ENCODE data around the gene SYNDIG1. TPM values are rescaled to one million over a fixed set of nuclear protein-coding genes. Genes with fewer than 3 reads are reported as not detected.

The SYNDIG1 gene
- total RNA-seq, 1 donor from 2014 or later: not detected

DNA sequence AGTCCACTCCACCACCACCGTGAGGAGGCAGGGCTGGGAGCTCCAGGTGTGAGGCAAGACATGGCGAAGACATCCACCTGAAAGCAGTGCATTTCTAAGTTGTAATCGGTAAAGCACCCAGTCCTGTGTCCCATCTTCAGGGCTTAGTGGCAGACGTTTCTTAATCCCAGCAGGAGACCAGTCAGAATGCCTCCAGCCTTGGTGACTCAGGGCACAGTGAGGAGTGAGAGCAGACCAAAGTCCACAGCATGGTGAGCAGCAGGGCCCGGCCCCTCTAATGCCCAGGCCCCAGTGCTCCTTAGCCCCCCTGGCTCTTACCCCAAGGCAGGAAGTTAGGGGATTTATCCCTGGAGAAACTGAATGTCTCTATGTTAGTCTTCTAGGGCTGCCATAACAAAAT is 183.9 kb downstream of the SYNDIG1 start:
- intact Hi-C loops (cut with micrococcal nuclease): no loop called here

DNA sequence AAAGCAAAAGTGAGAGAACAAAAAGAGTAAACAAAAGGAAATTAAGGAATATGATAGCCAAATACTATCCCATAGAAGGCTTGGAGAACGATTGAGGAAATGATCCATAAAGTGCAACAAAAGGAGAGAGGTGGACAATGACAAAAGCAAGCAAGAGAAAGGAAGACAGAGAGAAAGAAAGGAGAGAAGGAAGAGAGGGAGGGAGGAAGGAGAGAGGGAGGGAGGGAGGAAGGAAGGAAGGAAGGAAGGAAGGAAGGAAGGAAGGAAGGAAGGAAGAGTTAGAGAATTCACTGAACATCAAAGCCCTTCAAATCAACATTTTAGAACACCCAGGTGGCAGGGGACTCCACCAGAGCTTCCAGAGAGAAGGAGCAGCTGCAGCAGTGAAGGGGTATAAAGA is 185.0 kb downstream of the SYNDIG1 start:
- intact Hi-C loops (cut with micrococcal nuclease): no loop called here

DNA sequence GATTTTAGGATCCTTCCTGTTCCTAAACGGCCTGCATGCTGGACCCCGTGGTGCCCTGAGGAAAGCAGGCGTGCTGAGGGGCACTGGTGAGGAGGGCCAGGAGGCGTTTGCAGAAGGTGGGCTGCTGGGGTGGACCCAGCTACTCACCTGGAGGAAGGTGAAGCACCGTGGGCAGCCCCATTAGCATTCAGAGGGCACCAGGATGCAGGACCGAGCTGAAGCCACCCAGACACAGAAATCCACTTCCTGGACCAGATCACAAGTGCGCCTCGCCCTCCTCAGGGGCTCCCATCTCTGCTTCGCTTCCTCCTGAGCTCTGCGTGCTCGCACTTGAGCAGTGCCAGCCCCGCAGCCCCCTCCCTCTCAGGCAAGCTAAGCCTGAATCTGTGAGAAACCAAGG is 187.0 kb downstream of the SYNDIG1 start:
- intact Hi-C loops (cut with micrococcal nuclease): no loop called here

GRCh38 chr20:24657196-24657595 is 187.8 kb downstream of the SYNDIG1 start:
- intact Hi-C loops (cut with micrococcal nuclease): no loop called here

DNA sequence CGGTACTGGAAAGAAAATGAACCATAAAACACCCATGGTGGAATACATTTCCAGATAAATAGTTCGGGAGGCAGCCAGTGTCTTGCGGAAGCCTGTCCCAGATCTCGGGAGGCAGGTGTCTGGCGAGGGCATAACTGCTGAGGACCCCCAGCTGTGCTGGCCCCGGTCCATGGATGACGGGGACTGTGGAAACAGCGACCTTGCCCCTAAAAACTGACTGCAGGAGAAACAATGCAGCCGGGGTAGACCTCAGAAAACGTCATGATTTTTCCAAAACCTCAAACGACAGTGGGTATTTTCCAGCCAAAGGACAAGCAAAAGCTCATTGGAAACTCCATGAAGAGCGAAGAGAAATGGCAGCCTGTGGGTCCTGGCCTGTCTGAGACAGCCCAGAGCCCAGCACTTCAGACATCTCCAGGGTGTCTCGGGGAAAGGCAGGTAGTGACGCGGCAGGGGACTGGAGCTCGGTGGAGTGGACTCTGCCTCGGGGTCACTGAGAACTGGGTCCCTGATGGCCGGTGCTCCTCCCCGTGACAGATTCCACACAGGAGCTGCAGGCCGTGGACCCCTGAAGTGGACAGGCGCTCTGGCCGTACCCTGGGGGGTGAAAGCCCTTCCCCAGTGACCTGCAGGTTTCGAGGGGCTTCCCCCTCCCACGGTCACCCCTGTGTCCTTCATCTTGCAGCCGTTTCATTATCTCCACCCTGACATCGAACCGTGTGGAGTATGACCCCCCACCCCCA is 188.6 kb downstream of the SYNDIG1 start:
- intact Hi-C loops (cut with micrococcal nuclease): no loop called here

DNA sequence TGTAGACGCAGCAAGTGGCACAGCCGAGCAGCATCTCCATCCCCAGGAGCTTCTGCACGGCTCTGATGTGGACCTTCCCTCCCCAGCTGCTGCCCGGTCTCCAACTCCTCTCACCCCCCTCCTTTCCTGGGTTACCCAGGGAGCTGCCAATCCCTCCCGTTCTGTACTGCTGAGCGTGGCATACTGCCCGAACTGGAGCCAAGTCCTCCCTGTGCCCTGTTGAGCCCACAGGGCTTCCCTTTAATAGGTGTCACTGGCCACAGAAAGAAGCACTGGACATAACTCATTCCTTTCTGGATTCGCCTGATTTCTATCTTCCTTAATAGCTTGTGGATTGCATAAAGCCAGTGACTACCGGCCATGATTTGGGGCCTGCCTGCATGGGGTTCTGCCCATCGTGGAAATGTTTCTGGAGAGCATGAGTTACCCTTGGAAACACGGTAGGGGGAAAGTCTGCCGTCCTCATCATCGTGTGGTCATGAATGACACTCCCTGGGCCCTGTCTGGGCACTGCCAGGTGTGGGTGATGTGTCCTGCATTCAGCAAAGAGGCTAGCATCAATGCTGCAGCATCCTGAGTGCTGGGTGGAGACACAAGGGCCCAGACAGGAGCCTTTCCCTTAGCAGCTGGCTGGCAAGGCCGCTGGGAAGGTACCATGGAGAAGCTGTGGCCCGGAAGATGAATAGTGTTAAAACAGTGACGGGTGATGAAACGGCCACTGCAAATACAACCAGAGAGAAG is 189.7 kb downstream of the SYNDIG1 start:
- intact Hi-C loops (cut with micrococcal nuclease): no loop called here

- intact Hi-C loops (cut with micrococcal nuclease): no loop called here
Observed at GRCh38 chr20:24659835-24660234, 190.4 kb downstream of the SYNDIG1 start.

DNA sequence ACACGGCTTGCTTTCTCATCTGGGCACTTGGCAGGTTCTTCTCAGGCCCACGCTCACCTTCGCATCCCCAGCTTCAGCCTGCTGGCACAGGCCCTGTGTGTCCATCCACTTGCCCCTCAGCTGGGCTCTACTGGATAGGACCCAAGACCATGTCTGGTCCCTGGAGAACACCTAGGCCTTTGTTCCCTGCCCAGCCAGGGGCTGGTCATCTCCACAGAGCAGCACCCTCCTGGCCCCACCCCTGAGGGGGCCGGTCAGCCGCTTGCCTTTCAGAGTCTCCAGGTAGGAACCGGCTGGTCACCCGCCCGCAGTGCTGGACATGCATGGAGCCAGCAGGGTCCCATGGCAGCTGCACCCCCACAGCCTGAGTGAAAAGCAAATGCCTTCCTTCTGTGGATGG is 191.2 kb downstream of the SYNDIG1 start:
- intact Hi-C loops (cut with micrococcal nuclease): no loop called here

DNA sequence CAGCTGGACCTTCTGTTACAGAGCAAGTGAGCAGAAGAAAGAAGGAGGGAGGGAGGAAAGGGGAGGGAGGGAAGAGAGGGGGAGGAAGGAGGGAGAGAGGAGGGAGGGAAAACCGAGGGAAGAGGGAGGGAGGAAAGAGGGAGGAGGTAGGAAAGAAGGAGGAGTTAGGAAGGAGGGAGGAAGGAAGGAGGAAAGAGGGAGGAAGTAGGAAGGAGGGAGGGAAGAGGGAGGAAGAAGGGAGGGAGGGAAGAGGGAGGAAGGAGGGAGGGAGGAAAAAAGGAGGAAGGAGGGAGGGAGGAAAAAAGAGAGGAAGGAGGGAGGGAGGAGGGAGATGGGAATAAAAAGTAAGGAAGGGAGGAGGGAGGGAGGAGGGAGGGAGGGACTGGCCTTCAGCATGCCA is 191.8 kb downstream of the SYNDIG1 start:
- intact Hi-C loops (cut with micrococcal nuclease): no loop called here

DNA sequence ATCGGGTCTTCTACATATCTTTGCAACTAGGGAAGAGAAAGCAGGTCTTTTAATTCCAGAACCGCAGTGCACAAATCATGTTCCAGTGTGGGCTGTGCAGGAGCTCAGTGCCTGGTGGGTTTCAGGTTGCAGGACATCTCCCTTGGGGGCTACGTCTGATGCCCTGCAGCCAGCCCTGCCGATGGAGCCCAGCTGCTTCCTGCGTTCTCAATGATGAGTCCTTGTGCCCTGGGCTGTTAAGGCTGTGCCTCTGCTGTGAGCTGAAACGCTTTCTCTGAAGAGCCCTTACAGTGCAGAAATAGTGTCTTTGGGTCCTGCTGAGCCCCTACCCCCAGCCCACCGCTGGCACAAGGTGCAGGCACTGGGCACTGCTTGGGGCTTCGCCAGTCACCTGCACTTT is 192.9 kb downstream of the SYNDIG1 start:
- intact Hi-C loops (cut with micrococcal nuclease): no loop called here

GRCh38 chr20:24662752-24663365 is 193.4 kb downstream of the SYNDIG1 start:
- intact Hi-C loops (cut with micrococcal nuclease): no loop called here

GRCh38 chr20:24663496-24663895 is 194.1 kb downstream of the SYNDIG1 start:
- intact Hi-C loops (cut with micrococcal nuclease): no loop called here

DNA sequence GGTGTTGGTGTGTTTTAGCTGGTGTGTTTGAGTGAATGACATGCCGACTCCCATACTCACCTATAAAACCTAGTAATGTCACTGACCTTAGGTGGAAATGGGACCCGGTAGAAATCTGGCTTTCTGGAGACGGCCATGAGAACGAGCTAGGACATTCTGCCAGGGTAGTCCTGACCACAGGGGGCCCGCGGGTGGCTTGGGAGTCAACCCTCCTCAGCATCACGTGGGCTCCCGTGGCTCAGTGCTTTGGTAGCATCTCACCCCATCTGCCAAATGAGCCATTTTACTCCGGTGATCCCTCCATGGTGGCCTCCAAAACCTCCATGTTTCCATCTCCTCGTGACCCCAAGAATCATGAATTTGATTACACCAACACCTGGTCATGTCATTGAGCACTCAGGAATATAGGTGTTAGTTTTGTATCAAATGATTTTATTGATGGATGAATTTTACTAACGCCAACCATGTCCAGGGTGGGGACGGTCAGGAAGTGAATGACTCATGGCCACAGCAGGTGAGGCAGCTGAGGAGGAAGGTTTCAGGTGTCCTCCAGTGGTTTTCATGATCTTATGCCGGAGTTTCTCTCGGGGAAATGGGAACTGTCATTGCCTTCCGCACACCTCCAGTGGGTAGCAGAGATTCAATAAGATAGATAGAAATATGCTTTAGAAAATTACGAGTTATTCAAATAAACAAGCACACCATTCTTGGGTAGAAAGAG is 195.0 kb downstream of the SYNDIG1 start:
- intact Hi-C loops (cut with micrococcal nuclease): no loop called here

DNA sequence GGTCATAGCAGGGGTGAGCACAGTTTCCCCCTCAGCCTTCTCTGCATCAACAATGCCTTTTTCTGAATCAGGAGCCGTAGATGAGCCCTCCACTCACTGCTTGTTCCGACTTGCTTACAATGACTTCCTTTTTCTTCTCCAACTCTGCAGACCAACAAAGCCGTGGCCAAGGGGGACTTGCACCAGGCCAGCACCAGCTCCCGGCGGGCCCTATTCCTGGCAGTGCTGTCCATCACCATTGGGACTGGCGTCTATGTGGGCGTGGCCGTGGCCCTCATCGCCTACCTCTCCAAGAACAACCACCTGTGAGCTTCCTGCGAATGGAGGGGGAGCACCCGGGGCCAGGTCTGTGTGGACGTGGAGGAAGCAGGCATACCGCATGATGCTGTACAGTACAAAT is 195.8 kb downstream of the SYNDIG1 start:
- intact Hi-C loops (cut with micrococcal nuclease): no loop called here

DNA sequence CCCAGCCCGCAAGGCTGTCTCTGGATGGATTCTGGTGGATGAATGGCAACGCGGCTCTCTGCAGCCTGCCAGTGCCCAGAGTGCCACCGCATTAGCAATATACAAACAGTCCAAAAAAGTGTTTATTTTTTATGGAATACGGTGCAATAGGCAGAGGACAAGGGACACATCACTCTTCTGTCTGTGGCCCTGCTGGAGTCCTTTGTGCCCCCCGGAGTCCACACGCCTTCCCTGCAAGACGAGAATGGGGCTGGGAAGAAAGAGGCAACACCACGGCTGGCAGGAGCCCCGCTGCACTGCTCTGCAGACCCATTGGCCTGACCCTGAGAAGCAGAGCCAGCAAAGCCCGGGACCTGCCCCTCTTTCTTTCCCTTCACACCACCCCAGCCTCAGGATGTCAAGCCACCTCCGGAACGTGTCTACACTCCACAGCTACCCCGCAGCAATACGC is 196.3 kb downstream of the SYNDIG1 start:
- intact Hi-C loops (cut with micrococcal nuclease): no loop called here

DNA sequence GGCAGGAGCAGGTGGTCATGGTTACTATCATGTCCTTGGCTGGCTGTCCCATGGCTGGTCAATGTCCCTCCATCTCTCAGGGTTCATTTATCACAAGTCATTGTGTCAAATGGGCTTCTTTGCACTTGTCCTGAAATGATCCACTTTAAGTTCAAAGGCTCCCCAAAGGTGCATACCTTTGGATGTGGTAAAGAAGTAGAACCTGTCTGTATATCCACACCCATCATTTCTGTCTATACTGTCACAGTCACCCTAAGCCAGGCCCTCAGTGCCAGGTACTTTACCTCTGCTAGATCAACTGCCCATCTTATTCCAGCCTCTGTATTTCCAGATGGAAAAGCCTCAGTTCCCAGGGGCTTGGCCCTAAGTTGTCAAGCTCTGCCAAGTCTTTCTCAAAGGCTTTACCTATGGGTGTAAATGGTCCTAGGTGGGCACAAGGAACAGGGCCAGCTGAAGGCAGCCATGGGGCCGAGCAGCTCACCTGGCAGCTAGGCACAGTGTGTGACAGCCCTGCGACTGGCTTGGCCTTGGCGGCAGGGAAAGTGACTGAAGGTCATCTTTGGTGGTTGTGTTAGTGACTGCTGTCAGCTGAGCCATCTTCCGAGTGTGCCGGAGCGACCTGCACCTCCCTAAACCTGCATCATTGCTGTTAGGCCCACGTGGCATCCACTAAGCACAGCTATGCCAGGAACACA is 198.4 kb downstream of the SYNDIG1 start:
- intact Hi-C loops (cut with micrococcal nuclease): no loop called here

DNA sequence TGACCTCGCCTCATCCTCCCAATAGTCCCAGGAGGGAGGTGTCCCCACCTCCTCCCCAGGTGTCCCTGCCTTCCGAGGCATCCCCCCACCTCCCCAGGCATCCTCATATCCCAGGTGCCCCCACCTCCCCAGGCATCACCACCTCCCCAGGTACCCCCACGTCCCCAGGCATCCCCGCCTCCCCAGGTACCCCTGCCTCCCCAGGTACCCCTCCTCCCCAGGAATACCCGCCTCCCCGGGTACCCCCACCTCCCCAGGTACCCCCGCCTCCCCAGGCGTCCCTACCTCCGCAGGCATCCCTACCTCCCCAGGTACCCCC is 198.9 kb downstream of the SYNDIG1 start:
- intact Hi-C loops (cut with micrococcal nuclease): no loop called here

DNA sequence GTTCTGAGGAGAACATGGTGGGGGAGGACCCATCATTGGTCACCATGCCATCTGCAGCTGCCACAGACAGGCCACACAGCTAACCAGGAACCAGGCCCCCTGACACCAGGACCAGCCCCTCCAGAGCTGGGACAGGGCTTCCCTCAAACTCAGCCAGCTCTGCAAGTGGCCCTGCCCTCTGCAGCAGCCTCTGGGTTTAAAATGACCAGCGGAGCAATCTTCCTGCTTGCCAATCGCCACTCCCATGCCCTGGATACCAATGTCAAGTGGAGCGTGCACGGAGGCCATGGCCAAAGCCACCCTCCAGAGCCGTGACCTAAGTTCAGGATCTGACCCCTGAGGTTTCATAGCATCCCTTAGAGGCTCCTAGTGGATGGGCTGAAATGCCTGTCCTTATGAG is 199.4 kb downstream of the SYNDIG1 start:
- intact Hi-C loops (cut with micrococcal nuclease): no loop called here

DNA sequence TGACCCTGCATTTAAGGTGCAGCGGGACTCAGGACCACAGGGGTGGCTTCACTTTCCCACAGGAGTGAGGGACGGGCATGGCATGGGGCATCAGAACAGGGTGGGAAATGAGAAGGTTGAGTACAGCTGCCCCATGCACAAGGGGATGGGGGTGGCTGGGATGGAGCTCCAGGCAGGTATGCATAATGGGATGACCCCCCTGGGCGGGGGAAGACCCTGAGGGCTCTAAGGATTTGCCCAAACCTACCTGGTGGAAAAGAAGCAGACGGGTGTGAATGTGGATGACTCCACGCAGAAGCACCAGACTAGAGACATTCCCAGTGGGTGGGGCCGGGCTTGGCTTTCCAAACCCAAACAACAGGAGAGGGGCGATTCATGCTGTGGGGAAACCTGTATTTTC is 200.3 kb downstream of the SYNDIG1 start:
- intact Hi-C loops (cut with micrococcal nuclease): no loop called here

- intact Hi-C loops (cut with micrococcal nuclease): no loop called here
Observed at GRCh38 chr20:24670341-24670872, 201.0 kb downstream of the SYNDIG1 start.

- intact Hi-C loops (cut with micrococcal nuclease): no loop called here
Observed at GRCh38 chr20:24670981-24671380, 201.6 kb downstream of the SYNDIG1 start.

Measured in T-helper 2 cell treated with Interferon-gamma antibody and Interleukin-4, amounts not matched to agents 100 ng/mL and 5 ng/mL, for 36 hours (primary cell).